HG03108 (cell line): ENCODE measurements around the gene CCL3.
"Not testable (repeated sequence)": the region's sequence is repeated elsewhere in the genome, so short reads cannot be mapped to it uniquely, and the experiment has no call there.

Source experiments
- ATAC-seq: cut with Tn5 transposase; IDR thresholded peaks from one replicate; pipeline ENCODE4 v1.9.1; 2021; ENCODE audit warnings: moderate library complexity; ENCODE audit not compliant: unreplicated experiment

The CCL3 gene

DNA sequence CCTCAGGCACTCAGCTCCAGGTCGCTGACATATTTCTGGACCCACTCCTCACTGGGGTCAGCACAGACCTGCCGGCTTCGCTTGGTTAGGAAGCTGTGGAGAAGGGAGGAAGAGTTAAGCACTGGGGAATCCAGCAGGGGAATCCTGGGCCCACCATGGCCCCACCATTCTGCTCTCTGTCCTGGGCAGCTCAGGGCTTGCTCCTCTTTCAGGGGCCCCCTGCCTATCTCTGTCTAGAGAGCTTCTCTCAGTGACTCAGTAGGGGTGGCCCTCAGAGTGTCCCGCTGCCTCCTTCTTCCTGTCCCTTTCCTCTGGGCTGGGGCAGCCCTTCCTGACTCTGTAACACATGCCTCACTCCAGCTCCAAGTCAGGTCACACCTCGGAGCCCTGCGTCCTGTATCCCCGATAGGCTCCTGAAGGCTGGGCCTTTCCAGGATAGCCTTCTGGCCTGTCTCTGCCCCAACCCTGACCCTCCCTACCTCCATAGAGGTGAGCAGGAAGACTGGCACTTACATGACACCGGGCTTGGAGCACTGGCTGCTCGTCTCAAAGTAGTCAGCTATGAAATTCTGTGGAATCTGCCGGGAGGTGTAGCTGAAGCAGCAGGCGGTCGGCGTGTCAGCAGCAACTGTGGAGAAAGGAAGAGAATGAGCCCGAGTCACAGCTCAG, 1.1 kb downstream of the CCL3 start:
- ATAC-seq = no peak

DNA sequence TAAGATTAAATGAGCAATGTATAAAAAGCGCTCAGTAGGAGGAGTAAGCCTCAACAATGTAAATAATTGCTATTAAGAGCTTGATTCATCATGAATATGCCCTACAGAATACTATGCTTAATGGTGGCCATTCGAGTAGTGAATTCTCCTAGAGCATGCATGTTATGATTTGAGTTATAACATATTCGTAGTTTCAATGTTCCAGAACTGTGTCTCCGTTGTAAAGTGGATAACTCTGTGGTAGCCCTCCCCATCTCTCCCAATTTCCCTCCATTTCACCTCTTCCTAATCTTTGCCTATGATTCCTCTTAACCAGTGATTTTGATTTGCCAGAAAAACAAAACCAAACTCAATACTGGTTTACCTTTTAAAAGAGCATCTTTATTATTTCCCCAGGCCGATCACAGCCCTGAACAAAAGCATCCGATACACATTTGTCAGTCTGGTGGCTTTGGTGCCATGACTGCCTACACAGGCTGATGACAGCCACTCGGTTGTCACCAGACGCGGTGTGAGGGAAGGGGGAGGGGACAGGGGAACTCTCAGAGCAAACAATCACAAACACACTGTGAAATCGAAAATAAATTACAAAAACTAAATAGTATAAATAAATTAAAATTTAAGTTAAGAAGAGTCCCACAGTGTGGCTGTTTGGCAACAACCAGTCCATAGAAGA, 1.9 kb downstream of the CCL3 start:
- not testable (repeated sequence) for ATAC-seq

DNA sequence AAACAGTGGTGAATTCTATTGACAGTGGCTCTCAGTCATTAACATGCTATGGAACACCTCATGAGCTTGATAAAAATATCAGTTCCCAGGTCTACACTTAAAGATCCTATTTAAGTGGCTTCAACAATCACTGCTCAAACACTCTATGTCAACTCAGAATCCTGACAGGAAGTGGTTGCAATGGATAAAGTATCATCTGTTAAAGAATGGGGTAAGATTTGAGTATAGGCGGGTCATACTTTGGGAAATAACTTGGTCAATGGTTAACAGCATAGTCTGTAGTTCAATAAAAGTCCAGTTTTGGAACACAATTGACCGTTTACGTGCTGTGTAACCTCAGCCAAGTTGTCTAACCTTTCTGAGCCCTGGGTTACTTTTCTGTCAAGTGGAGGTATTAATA, 2.5 kb downstream of the CCL3 start:
- ATAC-seq = not testable (repeated sequence)

DNA sequence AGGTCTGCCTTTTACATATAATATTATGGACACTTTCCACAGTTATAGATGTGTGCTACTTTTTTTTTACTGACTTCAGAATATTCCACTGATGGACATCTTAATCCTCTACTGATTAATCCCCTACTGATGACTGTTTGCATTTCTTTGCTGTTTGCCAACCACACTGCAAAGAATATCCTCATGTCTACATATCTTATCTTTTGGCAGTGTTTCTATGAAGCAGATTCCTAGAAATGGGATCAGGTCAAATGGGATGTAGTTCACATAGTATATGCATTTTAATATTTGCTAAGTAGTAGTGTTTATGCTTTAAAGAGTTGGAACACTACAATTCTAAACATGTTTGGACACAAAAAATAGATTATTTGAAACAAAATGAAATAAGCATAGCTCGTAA, 3.2 kb downstream of the CCL3 start:
- no peak for ATAC-seq

DNA sequence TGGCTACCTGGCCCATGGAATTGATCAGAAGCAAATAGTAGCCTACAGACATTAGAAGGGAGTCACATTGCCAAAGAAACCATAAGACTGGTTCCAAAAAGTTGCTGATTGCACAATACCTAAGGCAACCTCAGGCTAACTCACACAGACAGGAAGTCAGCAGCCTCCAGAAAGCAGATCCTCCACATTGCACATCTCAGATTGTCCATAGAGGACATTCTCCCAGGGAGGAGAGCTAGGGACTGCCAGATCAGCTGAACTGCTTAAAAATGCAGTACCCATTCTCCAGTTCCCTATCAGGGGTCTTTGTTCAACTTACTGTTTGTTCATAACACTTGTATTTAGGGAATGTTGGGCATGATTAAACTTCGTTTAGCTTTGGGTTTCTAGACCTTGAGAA, 4.2 kb downstream of the CCL3 start:
- ATAC-seq = no peak

GRCh38 chr17:36083691-36084090, 6.3 kb downstream of the CCL3 start:
- not testable (repeated sequence) for ATAC-seq

DNA sequence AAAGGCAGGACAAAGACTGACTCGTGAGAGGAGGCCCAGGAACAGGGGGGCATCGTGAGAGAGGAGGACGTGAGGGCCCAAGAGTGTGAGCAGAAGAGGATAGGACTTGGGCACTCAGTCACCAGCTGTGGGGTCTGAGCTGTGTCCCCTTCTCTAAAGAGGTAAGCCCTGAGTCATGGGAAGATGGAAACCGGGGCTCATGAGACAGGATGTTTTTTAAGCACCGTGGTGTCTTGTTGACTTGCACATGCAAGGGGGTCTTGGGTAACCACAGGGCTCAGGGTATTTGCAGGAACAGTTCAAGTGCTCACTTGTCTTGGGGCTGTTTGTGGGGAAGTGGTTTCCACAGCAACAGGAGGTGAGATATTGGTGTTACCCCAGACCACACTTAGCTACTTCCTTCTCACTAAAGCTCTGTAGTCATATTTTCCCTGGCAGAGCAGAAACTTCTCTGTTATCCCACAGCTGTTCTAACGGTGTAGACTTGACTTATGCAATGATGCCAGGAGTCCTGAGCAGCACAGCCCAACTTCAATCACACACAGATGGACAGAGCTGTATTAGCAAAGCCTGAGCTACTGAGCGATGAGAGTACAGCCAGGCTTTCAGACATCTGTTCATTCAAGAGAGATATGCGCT, 7.3 kb downstream of the CCL3 start:
- peak; percentile 50 for ATAC-seq

- peak; percentile 21 for ATAC-seq
These were observed 8.1 kb downstream of the CCL3 start for GRCh38 chr17:36081681-36082471.

GRCh38 chr17:36074365-36074764, 15.6 kb downstream of the CCL3 start:
- ATAC-seq = no peak

DNA sequence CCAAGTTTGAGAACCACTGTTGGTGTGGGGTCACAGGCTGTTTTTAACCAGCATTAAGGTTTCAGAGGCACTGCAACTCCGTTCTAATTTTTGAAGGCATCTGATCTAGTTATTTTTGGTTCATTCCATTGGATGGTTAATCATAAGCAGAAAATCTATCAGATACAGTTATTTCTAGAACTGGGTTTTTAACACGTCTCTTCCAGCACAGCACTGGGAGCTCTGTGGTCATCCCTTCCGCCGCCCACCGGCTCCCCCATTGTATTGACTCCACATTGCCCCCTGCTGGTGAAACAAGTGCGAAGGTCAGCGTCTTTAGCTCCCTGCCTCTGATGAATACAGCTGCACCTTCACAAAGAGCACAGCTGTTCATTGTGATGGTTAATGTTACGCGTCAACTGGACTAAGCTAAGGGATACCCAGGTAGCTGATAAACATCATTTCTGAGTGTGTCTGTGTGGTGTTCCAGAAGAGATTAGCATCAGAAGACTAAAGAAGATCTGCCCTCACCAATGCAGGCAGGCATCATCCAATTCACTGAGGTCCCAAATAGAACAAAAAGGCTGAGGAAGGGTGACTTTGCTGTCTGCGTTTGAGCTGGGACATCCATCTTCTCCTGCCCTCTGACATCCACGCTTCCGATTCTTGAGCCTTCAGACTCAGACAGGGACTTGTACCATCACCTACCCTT, 17.4 kb downstream of the CCL3 start:
- no peak for ATAC-seq

GRCh38 chr17:36071751-36072150, 18.2 kb downstream of the CCL3 start:
- no peak for ATAC-seq

GRCh38 chr17:36070427-36070826, 19.5 kb downstream of the CCL3 start:
- ATAC-seq = no peak

- no peak for ATAC-seq
These were observed 20.8 kb downstream of the CCL3 start for GRCh38 chr17:36069136-36069535.

GRCh38 chr17:36068524-36068923, 21.4 kb downstream of the CCL3 start:
- no peak for ATAC-seq

DNA sequence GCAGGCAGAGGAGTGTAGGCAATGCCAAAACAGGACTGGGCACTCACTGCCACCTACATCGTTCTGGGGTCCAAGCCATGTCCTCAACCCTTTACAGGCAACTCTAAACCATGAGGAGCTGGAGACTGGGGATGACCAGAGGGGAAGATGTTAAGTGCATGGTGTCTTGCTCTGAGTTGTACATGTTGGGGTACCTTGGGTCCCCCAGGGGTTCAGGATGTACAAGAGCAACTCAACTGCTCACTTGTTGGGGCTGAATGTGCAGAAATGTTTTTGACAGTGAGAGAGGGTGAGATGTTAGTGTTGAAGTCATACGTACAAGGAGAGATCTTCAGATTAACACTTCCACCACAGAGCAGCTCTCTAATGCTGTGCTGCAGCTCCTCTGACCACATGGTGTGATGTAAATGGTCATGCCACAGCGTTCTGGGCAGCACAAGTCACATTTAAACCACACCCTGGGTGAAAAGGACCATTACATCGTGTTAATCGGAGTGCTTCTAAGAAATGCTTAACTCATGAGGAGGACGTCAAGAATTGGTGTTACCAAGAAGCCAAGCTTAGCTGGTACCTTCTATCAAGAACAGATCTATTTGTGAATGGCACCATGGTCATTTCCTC, 23.5 kb downstream of the CCL3 start:
- ATAC-seq = no peak

DNA sequence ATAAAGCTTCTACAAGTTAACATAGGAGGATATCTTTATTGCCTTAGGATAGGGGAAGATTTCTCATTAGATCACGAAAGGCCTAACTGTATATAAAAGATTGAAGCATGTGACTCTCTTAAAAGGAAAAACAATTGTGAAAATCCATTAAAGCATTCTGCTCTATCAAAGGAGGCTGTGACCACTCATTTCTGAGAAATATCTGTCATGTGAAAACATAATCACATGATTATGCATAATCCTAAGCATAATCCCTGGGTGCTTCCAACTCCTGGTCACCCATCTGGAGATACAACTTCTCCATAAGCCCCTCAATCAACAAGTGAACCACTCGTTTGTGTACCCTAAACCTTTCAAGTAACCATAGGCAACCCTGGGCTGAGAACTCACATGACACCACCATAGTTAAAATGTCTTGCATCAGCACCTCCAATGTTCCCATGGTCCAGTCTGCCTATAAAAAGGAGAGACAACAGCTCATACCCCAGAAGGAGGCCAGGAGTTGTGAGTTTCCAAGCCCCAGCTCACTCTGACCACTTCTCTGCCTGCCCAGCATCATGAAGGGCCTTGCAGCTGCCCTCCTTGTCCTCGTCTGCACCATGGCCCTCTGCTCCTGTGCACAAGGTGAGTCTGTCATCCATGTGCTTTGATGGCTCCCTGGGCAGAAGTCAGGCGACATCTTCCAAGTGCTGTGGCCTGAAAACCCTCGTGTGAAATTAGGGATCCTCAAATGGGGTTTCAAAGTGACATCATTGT, 26.0 kb downstream of the CCL3 start, which contains the start of gene CCL18:
CCL18 (plus strand) TSS at position 487 of the 756 bp plus-strand sequence; CDS start at position 558, 71 bp downstream.
- ATAC-seq = no peak

DNA sequence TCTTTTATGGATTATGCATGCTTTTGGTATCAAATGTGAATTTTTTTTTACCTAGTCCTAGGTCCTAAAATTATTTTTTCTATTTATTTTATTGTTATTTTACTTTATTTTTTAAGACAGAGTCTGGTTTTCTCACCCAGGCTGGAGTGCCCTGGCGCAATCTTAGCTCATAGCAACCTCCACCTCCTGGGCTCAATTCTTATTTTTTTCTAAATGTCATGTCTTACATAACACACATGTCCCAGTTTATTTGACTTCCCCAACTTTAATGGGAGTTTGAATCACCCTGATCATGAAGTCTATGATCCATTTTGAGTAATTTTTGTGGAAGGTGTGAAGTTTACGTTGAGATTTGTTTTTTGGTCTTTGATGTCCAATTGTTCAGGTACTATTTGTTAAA, 29.1 kb downstream of the CCL3 start:
- no peak for ATAC-seq

GRCh38 chr17:36059406-36059805, 30.5 kb downstream of the CCL3 start:
- ATAC-seq = no peak

GRCh38 chr17:36057911-36058310, 32.0 kb downstream of the CCL3 start:
- no peak for ATAC-seq
